Measurements from ENCODE around the gene RIMBP2.
"Not testable (repeated sequence)": the region's sequence is repeated elsewhere in the genome, so short reads cannot be mapped to it uniquely, and the experiment has no call there.

RIMBP2 gene, protein sequence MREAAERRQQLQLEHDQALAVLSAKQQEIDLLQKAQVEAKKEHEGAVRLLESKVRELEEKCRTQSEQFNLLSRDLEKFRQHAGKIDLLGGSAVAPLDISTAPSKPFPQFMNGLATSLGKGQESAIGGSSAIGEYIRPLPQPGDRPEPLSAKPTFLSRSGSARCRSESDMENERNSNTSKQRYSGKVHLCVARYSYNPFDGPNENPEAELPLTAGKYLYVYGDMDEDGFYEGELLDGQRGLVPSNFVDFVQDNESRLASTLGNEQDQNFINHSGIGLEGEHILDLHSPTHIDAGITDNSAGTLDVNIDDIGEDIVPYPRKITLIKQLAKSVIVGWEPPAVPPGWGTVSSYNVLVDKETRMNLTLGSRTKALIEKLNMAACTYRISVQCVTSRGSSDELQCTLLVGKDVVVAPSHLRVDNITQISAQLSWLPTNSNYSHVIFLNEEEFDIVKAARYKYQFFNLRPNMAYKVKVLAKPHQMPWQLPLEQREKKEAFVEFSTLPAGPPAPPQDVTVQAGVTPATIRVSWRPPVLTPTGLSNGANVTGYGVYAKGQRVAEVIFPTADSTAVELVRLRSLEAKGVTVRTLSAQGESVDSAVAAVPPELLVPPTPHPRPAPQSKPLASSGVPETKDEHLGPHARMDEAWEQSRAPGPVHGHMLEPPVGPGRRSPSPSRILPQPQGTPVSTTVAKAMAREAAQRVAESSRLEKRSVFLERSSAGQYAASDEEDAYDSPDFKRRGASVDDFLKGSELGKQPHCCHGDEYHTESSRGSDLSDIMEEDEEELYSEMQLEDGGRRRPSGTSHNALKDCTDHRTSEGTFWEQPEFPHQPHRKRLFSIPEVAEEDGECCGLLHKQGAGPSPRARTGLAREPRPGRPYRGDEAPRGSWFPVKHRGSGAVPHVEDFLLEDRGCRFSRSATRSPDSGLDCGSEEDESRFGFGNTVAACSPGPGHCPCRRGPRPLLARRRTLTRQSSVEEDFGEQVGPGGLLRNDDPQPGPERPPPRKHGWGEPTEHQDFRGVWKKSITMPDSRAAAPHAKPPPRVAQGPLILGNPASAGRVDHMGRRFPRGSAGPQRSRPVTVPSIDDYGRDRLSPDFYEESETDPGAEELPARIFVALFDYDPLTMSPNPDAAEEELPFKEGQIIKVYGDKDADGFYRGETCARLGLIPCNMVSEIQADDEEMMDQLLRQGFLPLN (N-terminal part only)
- total RNA-seq = 0.06 to 0.13 reads per million in 2 experiments

DNA sequence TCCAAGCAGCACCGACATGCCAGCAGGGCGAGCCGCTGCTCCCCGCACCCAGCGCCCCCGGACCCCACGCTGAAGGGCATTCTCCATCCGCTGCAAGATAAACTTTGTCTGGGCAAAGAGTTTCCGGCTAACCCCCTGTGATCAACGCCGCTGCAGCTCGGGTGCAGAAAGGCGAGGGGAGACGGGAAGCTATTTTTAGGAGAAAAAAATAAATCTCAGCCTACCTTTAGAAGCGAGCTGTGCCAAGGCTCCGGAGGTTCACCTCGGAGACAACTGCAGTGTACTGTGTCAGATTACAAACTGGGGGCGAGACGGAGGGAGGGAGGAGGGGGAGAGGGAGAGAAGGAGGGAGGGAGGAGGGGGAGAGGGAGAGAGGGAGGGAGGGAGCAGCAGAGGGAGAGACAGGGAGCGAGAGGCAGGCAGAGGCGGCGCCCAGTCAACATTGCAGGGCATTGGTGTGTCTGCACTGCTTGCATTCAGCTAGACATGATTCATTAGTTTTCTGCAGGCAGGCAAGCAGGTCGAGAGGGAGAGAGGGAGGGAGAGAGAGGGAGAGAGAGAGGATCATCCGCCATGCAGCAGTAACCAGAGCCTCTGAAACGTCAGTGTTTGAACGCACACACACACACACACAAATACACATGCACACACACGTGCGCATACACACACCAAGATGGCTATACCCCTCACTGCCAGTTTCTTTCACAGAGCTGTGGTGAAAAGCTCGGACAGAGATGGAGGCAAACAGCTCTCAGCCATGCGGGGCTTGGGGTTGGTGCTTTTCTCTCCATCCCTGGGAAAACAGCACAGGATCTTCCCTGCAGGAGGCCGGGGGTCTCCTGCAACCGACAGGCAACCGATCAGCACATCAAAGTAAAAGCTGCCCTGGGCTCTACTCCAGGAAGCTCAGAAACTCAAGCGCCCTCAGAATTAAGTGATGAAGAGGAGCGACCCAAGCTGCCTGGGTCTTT is at the start of gene RIMBP2:
Gene RIMBP2, minus strand, starts transcription at position 302 of the 971 bp plus-strand sequence. CDS start 237,286 bp downstream, outside the sequence.
- no peak for DNase-seq (ENCODE audit: low read depth)

DNA sequence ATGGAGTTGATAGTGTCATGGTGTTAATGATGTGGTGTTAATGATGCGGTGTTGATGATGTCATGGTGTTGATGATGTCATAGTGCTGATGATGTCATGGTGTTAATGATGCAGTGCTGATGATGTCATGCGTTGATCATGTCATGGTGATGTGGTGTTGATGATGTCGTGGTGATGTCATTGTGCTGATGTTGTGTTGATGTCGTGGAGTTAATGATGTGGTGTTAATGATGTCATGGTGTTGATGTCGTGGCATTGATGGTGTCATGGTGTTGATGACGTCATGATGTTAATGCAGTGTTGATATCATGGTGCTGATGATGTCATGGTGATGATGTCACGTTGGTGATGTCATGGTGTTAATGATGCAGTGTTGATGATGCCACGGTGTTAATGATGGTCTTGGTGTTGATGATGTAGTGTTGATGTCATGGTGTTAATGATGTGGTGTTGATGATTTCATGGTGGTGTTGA is 49.1 kb upstream of the RIMBP2 start:
- DNase-seq (ENCODE audit: low read depth) = no peak

DNA sequence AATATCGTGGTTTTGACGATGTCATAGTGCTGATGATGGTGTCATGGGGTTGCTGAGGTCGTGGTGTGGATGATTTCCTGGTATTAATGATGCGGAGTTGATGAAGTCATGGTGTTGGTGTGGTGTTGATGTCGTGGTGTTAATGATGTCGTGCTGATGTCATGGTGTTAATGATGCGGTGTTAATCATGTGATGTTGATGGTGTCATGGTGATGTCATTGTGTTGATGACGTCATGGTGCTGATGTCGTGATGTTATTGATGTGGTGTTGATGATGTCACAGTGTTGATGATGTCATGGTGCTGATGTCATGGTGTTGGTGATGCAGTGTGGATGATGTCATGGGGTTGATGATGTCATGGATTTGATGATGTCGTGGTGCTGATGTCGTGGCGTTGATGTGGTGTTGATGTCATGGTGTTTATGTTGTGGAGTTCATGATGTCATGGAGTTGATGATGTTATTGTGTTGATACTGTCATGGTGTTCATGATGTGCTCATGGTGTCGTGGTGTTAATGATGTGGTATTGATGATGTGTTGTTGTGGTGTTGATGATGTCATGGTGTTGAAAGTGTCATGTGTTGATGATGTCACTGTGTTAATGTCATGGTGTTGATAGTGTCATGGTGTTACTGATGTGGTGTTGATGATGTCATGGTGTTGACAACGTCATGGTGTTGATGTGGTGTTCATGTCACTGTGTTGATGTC is 48.5 kb upstream of the RIMBP2 start:
- DNase-seq (ENCODE audit: low read depth) = no peak

DNA sequence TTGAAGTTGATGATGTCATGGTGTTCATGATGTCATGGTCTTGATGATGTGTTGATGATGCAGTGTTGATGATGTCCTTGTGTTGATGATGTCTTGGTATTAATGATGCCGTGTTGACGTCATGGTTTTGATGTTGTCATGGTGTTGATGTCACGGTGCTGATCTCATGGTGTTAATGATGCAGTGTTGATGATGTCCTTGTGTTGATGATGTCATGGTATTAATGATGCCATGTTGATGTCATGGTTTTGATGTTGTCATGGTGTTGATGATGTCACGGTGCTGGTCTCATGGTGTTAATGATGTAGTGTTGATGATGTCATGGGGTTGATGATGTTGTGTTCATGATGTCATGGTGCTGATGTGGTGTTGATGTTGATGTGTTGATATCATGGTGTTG is 48.0 kb upstream of the RIMBP2 start:
- DNase-seq (ENCODE audit: low read depth) = no peak

DNA sequence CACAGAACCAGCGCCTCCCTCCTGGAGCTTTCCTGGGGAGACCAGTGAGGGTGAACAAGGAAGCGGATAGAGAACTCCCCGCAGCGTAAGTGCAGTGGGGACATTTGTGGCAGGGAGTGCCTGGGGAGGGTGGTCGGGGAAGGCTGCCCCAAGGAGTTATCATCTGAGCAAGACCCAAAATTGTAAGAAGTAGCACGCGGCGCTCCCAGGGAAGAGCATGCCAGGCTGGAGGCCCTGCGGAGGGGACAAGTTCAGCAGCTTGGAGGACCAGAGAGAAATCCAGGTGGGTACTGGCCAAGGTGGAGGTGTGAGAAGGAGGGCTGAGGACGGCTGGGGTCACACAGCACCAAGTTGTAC is 46.2 kb upstream of the RIMBP2 start:
- DNase-seq (ENCODE audit: low read depth) = no peak

DNA sequence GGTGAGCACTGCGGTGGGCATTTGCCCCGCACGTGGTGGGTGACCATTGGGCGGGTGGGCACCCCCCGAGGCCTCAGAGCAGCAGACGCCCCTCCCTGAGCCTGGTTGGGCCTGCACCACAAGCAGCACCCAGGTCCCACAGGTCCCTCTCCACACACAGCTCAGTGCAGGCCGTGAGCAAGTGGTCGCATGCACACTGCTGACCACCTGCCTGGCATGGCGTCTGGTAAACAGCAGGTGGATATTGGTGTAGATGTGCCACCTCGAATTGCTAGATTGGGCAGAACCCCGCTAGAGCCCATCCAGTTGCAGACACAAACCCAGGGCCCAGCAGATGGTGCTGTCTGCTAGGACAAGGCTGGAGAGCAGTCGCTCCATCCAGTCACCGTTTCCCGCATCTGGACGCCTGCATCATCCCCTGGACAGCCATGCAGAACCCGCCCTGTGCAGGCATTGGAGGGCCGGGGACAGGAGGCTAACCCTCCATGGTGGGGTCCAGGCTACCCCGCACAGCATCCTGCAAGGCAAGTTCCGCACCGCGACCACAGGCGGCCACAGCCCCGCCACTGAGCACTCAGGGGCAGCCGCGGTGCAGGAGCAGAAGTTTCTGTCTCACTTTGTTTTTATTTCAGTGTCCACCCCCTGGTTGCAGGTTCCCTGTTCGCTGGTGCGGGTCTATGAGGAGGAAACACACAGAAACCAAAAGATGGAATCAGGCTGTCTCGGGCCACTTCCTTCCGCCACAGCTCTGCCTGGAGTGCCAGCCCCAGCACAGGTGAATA is 45.6 kb upstream of the RIMBP2 start:
- peak; percentile 49 for DNase-seq (ENCODE audit: low read depth)

DNA sequence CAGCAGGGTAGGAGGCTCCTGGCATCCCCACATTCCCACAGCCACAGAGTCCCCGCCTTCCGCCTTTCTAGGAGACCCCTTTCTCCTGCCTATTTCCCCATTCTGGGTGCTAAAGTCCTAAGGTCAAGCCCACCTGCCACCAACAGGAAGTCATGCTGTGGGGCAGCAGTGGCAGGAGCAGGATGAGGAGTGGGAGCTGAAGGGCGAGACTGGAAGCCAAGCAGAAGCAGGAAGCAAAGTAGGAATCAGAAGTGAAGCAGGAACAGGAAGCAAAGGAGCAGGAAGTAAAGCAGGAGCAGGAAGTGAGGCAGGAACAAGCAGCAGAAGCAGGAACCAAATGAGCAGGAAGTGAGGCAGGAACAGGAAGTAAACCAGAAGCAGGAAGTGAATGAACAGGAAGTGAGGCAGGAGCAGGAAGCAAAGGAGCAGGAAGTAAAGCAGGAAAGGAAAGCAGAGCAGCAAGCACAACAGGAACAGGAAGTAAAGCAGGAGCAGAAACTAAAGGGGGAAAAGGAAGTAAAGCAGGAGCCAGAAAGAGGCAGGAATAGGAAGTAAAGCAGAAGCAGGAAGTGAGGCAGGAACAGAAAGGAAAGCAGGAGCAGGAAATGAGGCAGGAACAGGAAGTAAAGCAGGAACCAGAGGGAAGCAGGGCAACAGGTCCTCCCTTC is 38.3 kb upstream of the RIMBP2 start:
- no peak for DNase-seq (ENCODE audit: low read depth)

DNA sequence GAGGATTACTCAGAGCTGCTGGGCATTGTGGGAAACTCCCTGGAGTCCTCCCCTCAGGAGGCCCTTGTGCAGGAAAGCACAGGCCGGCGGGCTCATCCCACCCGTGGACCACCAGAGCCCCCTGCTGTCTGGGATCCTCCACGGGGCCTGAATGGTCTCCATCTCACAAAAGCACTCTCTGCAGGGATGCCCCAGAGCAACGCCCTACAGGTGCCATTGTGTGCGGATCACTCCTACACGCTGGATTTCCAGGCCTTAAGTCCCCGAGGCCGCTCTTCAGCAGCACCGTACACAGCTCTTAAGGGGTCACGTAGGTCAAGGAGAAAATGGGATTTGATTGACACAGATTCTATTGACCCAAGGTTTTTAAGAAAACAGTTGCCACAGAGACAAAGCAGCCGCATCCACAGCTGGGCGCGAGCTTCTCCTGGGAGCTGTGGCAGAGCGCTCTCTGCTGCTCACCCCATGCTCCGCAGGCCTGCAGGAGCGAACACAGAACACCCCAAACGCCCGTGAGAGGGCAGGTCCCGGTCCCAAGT is 36.7 kb upstream of the RIMBP2 start:
- no peak for DNase-seq (ENCODE audit: low read depth)

DNA sequence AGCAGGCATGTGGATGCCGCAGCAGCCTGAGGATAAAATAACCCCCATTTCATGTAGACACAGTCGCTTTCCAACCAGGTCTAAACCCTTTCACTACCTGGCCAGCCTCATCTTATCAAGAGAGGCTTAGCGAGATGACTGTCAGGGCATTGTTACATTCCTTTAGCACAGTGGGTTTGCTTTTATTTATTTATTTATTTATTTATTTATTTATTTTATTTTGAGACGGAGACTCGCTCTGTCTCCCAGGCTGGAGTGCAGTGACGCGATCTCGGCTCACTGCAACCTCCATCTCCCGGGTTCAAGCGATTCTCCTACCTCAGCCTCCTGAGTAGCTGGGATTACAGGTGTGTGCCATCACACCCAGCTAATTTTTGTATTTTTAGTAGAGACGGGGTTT is 35.9 kb upstream of the RIMBP2 start:
- DNase-seq (ENCODE audit: low read depth) = not testable (repeated sequence)

DNA sequence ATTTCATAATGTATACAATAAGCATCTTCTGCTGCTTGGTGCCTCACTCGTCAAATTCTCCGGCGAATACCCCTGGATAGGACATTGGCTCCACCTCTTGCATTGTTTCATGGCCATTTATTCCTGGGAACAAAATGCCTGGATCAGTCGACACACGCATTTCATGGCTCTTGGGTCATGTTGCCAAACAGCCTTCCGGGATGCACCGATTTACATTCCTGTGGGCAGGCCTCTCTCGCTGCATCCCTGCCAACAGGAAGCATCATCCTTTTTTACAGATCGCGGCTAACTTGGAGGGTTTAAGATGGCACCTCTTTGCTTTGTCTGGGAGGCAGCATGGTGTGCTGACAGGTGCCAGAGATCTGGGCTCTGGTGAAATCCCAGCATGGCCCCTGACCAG is 32.7 kb upstream of the RIMBP2 start:
- no peak for DNase-seq (ENCODE audit: low read depth)

DNA sequence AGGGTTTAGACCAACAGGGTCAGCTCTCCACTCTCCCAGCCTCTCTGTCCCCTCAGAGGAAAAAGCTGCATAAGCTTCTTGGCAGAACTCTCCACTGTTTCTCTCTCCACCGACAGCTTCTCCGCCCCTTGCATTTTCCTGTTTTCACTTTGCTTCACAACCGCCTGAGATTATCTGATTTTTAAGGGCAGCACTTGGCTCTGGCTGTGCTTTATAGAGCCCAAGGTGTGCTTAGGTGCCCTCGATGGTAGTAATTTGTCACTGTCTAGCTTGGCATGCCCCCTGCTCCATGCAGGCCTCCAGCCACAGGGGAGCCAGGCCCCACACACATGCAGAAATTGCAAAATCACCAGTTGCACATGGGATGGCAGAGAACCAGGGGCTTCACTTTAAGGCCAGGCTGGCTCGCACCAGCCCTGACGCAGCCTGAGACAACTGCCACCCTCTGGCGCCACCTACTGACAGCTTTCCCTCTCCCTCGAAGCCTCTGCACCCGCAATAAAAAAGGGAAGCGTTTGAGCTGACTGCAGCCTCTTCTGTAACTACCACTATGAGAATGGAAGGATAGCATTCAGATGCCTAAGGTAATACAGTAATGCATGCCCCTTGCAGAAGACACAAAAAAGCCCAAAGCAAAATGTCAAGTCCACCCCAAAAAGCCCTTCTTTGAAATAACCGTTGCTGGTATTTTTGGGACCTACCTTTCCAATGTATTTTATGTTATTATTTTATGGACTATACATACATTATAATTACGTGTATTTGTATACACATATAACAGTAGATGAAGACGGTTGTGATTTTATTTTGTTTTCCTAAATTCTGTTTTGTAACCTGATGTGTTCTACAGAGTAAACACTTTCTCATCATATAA is 32.0 kb upstream of the RIMBP2 start:
- DNase-seq (ENCODE audit: low read depth) = peak; percentile 39

DNA sequence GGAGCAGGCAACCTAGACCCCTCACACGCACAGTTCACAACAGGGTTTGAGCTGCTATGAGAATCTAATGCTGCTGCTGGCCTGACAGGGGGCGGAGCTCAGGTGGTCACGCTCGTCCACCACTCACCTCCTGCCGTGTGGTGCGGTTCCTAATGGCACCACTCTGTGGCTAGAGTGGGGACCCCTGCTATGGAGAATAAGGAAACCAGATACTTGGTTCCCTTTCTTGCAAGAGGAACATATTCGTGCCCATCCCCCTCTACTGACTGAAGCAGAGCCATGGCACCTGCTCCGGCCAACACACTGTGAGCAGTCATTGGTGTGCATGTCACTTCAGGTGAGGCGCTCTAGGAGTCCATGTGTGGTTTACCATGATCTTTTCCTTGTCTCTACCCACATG is 30.4 kb upstream of the RIMBP2 start:
- no peak for DNase-seq (ENCODE audit: low read depth)

DNA sequence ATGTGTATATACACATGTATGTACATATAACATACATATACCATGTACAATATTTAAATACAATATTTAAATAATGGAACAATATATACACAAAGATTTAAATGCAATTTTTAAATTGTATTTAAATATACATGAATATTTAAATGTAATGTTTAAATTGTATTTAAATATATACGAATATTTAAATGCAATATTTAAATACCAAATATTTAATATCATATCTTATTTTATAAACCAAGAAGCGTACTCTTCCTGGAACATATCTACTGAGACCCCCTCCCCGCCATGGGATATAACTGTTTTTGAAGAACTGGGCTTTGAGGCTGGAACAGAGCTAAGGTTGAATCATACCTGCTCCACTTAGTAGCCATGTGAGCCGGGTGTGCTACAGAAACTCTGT is 29.8 kb upstream of the RIMBP2 start:
- no peak for DNase-seq (ENCODE audit: low read depth)

DNA sequence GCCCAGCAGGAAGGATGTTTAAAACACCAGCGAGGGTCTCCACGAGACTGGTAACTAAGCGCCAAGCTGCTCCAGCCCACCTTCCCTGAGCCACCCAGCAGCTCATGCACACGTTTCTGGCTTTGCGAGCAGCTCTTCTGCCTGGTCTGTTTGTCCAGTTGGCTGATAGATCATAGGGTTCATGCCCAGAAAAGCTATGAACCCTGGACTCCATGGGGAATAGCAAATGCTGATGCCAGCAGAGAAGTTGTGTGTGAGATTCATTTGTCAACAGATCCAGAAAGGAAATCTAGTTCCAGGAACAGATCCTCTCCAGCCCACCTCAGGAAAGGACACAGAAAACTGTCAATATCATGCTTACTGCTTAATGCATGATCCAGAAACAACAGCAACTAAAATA is 28.2 kb upstream of the RIMBP2 start:
- DNase-seq (ENCODE audit: low read depth) = no peak

DNA sequence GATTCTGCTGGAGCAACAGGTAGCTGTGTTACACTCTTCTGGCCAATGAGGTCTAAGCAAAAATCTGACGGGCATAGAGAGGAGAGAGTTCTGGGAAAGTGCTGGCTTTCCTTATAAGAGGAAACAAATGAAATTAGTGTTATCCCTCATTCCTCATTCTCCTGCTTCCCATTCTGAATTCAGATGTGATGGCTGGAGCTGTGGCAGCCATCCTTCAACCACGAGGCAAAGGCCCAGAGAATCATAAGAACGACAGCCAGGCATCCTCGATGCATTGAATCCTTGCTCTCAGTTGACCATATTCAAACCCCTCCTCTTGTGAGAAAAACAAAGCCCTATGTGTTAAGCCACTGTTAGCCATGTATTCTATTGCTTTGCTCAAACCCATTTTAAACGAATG is 27.5 kb upstream of the RIMBP2 start:
- DNase-seq (ENCODE audit: low read depth) = no peak

DNA sequence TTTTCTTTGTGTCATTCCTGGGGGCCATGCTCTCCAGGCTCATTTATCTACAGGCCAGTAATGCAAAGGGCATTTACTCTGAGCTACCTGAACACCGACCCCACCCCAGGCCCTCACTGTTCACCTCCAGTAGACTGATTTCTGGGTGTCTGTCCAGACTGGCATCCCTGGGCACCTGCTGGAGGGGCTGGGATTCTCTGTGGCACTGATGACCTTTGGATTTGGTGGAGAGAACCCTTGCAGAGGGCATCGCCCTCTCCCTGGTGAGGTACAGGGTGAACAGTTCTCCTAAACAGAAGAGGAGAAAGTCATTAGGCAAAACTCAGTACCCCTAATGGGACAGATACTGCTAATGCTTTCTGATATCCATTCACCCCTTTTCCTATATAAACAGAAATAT is 27.1 kb upstream of the RIMBP2 start:
- no peak for DNase-seq (ENCODE audit: low read depth)

DNA sequence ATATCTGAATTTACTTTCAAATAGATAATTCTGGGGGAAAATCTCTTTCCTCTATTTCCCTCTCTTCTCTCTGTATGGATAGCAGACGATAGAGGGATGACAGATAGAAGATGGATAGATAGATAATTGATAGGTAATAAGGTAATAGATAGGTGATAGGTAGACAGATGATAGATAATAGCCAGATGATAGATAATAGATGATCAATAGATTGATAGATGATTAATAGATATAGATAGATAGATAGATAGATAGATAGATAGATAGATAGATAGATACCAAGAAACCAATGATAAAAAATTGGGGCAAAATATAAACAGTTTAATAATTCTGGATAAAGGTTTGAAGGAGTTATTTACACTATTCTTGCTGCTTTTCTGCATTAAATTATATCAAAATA is 26.6 kb upstream of the RIMBP2 start:
- no peak for DNase-seq (ENCODE audit: low read depth)

DNA sequence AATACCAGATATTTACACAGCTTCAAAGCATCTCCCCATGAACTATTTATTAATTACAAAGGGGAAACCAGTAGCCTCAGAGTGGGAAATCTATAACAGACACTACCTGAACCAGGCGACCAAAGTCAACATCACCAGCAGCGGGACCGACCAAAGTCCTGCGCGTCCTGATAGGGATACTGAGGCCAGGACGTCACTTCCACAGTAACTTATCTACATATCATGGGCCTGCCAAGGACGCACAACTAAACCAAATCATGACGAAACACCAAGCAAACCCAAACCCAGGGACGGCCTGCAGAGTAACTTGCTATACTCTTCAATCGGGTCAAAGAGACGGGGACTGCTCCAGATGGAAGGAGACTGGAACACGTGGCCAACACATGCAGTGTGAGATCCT is 26.0 kb upstream of the RIMBP2 start:
- no peak for DNase-seq (ENCODE audit: low read depth)

All from T follicular helper cell (primary cell).